ENCODE results near the gene NKG7.

NKG7 gene

GRCh38 chr19:51337861-51338562, 34.4 kb downstream of the NKG7 start:
- no peak for DNase-seq (ENCODE audit: extremely low read depth, low read depth)
- TF ChIP-seq CTCF (IDR thresholded peaks at IDR 0.05; ENCODE audit: low read depth, low read length): no peak

DNA sequence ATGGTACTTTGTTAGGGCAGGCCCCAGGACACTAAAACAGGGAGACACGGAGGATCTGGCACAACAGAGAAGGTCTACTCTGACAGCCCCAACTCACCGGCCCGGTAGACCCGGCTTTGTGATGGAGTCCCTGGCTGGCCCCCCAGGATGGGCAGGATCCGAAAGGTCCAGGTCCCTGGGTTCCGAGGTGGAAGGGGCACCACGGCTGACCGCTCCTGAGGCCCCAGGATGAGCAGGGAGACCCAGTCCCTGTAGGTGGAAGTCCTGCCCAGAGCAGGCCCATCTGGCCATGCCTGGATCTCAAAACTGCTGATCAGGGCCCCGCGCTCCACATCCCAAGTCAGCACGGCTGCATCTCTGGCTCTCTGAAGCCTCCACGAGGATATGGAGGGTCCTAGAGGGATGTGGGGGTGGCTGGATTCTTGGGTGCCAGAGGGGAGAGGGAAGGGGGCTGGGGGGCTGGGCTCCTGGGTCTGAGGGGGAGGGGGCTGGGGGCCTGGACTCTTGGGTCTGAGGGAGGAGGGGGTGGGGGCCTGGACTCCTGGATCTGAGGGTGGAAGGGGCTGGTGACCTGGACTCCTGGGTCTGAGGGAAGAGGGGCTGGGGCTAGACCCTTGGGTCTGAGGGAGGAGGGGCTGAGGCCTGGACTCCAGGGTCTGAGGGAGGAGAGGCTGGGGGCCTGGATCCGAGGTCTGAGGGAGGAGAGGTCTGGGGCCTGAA, 35.2 kb downstream of the NKG7 start:
- no peak for TF ChIP-seq CTCF (IDR thresholded peaks at IDR 0.05; ENCODE audit: low read depth, low read length)
- no peak for DNase-seq (ENCODE audit: extremely low read depth, low read depth)

GRCh38 chr19:51333836-51334460, 38.5 kb downstream of the NKG7 start:
- no peak for TF ChIP-seq CTCF (IDR thresholded peaks at IDR 0.05; ENCODE audit: low read depth, low read length)

DNA sequence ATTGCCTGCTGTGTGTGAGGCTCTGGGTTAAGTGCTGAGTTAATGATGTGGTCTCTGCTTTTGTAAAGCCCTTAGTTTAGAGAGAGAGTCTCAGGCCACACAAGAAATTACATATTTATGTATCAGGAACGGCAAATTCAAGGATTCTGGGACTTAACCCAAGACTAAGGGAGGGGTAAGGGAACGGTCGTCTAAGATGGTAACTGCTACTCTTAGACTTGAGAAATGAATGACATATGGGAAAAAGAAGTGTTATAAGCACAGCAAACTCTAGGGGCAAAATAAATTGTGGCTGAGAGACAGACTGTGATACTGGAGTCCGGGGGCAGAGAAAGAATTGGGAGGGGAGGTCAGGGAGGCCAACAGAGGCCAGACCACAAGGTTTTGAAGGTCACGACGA, 40.7 kb downstream of the NKG7 start:
- no peak for DNase-seq (ENCODE audit: extremely low read depth, low read depth)
- TF ChIP-seq CTCF (IDR thresholded peaks at IDR 0.05; ENCODE audit: low read depth, low read length): no peak

More at GRCh38 chr19:51333836-51334460, 38.5 kb downstream of the NKG7 start:
- DNase-seq (ENCODE audit: extremely low read depth, low read depth): no peak

DNA sequence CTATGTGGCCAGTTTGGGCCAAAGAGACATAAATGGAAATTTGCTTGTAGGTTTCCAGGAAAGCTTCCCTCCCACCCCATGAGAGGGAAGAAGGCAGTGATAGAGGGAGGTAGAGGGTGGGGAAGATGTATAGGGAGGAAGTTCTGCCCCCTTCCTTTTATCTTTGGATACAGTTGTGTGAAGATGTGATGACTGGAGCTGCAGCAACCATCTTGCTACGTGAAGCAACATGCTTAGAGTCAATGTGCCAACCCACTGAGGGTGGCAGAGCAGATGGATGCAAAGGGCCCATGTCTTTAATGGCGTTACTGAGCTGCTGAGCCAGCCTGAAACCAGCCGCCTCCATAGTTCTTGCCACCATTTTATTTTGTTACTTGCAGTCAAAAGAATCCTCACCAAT, 41.3 kb downstream of the NKG7 start:
- no peak for TF ChIP-seq CTCF (IDR thresholded peaks at IDR 0.05; ENCODE audit: low read depth, low read length)
- no peak for DNase-seq (ENCODE audit: extremely low read depth, low read depth)

- TF ChIP-seq CTCF (IDR thresholded peaks at IDR 0.05; ENCODE audit: low read depth, low read length): no peak
- no peak for DNase-seq (ENCODE audit: extremely low read depth, low read depth)
Observed at GRCh38 chr19:51330366-51330765, 42.1 kb downstream of the NKG7 start.

DNA sequence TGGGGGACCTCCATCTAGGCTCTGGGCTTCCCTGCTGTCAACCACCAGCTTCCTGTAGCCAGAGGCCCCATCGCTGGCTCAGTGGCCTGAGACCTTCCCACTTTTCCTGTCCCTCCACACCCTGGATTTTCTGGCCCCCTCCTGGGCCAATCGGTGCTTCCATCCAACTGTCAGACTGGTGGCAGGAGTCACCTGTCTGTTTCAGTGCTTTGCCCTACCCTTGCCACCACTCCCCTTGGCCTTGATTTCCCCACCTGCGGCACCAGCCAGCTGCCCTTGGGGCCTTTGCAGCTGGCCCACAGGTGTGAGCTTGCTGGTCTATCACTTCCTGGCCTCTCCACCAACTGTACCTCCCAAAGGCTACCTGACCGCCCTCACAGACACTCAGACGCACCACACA, 43.0 kb downstream of the NKG7 start:
- no peak for DNase-seq (ENCODE audit: extremely low read depth, low read depth)
- TF ChIP-seq CTCF (IDR thresholded peaks at IDR 0.05; ENCODE audit: low read depth, low read length): no peak
